ENCODE measurements around the gene EEF2. TPM values are rescaled to one million over a fixed set of nuclear protein-coding genes. Genes with fewer than 3 reads are reported as not detected.

The EEF2 gene
- total and polyA plus RNA-seq, 4 donors = 244 to 1,090 (median 818) TPM

DNA sequence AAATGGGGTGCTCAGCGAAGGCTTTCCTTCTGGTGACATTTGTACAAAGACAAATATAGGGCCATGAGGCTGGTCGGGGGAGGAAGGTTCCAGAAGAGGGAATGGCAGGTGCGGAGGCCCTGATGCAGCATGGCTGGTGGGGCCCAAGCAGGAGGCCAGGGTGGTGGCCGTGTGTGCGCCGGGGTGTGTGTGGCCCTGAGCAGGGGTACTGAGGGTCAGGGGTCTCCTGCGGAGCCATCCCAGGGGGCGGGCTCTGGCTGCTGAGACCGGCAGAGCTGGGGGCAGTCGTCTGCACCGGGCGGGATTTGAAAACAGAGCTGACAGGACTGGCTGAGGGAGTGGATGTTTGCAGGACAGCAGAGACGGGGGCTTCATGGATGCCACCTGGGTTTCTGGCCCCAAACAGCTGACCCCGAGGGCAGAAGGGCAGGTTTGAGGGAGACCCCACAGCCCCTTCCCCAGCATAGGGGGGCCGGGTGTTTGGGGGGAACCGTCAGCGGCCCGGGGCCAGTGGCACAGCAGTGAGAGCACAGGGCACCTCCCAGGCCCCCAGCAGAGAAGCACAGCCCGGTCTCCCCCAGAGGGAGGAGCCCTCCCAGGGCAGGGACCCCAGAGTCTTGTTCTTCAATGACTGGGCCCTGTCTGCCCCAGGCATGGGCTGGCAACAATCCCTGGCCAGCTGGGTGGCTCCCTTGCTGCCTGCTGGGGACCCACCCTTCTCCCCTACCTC is 33.7 kb upstream of the EEF2 start:
- WGBS = 95% methylated on average over 19 of the region's 19 CpGs
- Histone ChIP-seq H3K36me3 (ENCODE audit: control insufficient read depth in 4 of 4, insufficient read depth in 3 of 4, low read depth in 1 of 4, low read length in 3 of 4) (peaks cover 1 to 13% (median 8%) of the 10 kb centered on the region in 4 donors), H3K9me3 (ENCODE audit: control insufficient read depth in 4 of 4, low read length in 3 of 4) (no peaks in the 10 kb centered on the region), H3K9ac (ENCODE audit: low read depth in 1 of 2, low read length in 2 of 2) (no peak overlapping the region), H3K27me3 (ENCODE audit: control insufficient read depth in 4 of 4, insufficient read depth in 4 of 4, low read length in 3 of 4) (no peaks in the 10 kb centered on the region), H3K4me3 (ENCODE audit: low read depth in 1 of 3, low read length in 3 of 3) (no peak overlapping the region), H3K4me1 (ENCODE audit: control insufficient read depth in 4 of 4, insufficient read depth in 4 of 4, low read length in 3 of 4) (peaks cover 0 to 28% (median 14%) of the 10 kb centered on the region in 4 donors), H3K27ac (ENCODE audit: low read depth in 1 of 2, low read length in 2 of 2) (no peak overlapping the region)
- no peak for TF ChIP-seq FOXA1 (IDR thresholded peaks at IDR 0.05)
- TF ChIP-seq, protein P1, sequence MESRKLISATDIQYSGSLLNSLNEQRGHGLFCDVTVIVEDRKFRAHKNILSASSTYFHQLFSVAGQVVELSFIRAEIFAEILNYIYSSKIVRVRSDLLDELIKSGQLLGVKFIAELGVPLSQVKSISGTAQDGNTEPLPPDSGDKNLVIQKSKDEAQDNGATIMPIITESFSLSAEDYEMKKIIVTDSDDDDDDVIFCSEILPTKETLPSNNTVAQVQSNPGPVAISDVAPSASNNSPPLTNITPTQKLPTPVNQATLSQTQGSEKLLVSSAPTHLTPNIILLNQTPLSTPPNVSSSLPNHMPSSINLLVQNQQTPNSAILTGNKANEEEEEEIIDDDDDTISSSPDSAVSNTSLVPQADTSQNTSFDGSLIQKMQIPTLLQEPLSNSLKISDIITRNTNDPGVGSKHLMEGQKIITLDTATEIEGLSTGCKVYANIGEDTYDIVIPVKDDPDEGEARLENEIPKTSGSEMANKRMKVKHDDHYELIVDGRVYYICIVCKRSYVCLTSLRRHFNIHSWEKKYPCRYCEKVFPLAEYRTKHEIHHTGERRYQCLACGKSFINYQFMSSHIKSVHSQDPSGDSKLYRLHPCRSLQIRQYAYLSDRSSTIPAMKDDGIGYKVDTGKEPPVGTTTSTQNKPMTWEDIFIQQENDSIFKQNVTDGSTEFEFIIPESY (IDR thresholded peaks at IDR 0.05) = no peak
- no peak for TF ChIP-seq NR2F2 (IDR thresholded peaks at IDR 0.05)
- no peak for TF ChIP-seq FOXA2 (IDR thresholded peaks at IDR 0.05)
- TF ChIP-seq, protein P2, sequence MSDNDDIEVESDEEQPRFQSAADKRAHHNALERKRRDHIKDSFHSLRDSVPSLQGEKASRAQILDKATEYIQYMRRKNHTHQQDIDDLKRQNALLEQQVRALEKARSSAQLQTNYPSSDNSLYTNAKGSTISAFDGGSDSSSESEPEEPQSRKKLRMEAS (IDR thresholded peaks at IDR 0.05) = no peak
- TF ChIP-seq SP1 (IDR thresholded peaks at IDR 0.05) = no peak
- TF ChIP-seq, protein P3, sequence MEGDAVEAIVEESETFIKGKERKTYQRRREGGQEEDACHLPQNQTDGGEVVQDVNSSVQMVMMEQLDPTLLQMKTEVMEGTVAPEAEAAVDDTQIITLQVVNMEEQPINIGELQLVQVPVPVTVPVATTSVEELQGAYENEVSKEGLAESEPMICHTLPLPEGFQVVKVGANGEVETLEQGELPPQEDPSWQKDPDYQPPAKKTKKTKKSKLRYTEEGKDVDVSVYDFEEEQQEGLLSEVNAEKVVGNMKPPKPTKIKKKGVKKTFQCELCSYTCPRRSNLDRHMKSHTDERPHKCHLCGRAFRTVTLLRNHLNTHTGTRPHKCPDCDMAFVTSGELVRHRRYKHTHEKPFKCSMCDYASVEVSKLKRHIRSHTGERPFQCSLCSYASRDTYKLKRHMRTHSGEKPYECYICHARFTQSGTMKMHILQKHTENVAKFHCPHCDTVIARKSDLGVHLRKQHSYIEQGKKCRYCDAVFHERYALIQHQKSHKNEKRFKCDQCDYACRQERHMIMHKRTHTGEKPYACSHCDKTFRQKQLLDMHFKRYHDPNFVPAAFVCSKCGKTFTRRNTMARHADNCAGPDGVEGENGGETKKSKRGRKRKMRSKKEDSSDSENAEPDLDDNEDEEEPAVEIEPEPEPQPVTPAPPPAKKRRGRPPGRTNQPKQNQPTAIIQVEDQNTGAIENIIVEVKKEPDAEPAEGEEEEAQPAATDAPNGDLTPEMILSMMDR (IDR thresholded peaks at IDR 0.05; ENCODE audit: low read depth, low read length, missing input control) = no peak
- TF ChIP-seq RAD21 (IDR thresholded peaks at IDR 0.05) = no peak
- TF ChIP-seq RXRA (IDR thresholded peaks at IDR 0.05) = no peak
- no peak for TF ChIP-seq GABPA (IDR thresholded peaks at IDR 0.05 in 1 of 2, conservative IDR thresholded peaks at IDR 0.05 in 1 of 2)
- no peak for DNase-seq (ENCODE audit: low spot score)

DNA sequence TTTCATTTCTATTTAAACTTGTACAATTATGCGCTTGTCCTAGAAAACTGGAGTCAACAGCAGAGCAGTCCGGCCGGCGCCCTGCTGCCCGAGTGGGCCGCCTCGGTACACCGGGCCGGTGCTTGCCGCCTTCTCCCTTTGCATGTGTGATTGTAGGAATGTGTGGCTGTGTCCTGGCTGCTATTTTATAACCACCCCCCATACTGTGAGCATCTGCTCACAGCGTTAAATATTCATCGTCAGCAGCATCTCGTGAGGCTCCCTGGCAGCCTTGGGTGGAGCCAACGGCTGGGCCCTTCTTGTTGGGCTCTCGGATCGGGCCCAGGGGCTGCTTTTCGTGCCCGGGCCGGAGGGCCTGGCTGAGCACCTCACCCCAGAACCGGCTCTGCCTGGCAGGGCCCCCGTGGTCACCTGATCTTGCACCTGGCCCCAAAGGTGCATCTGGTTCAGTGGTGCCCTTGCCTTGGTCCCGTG is 32.9 kb upstream of the EEF2 start:
- Histone ChIP-seq H3K9me3 (ENCODE audit: control insufficient read depth in 4 of 4, low read length in 3 of 4) (no peaks in the 10 kb centered on the region), H3K27me3 (ENCODE audit: control insufficient read depth in 4 of 4, insufficient read depth in 4 of 4, low read length in 3 of 4) (no peaks in the 10 kb centered on the region), H3K27ac (ENCODE audit: low read depth in 1 of 2, low read length in 2 of 2) (no peak overlapping the region), H3K9ac (ENCODE audit: low read depth in 1 of 2, low read length in 2 of 2) (no peak overlapping the region), H3K36me3 (ENCODE audit: control insufficient read depth in 4 of 4, insufficient read depth in 3 of 4, low read depth in 1 of 4, low read length in 3 of 4) (peaks cover 5 to 17% (median 11%) of the 10 kb centered on the region in 4 donors), H3K4me1 (ENCODE audit: control insufficient read depth in 4 of 4, insufficient read depth in 4 of 4, low read length in 3 of 4) (peaks cover 2 to 35% (median 17%) of the 10 kb centered on the region in 4 donors), H3K4me3 (ENCODE audit: low read depth in 1 of 3, low read length in 3 of 3) (no peak overlapping the region)
- 94% methylated on average over 22 of the region's 22 CpGs for WGBS
- DNase-seq (ENCODE audit: low spot score) = no peak
- TF ChIP-seq, protein P4, sequence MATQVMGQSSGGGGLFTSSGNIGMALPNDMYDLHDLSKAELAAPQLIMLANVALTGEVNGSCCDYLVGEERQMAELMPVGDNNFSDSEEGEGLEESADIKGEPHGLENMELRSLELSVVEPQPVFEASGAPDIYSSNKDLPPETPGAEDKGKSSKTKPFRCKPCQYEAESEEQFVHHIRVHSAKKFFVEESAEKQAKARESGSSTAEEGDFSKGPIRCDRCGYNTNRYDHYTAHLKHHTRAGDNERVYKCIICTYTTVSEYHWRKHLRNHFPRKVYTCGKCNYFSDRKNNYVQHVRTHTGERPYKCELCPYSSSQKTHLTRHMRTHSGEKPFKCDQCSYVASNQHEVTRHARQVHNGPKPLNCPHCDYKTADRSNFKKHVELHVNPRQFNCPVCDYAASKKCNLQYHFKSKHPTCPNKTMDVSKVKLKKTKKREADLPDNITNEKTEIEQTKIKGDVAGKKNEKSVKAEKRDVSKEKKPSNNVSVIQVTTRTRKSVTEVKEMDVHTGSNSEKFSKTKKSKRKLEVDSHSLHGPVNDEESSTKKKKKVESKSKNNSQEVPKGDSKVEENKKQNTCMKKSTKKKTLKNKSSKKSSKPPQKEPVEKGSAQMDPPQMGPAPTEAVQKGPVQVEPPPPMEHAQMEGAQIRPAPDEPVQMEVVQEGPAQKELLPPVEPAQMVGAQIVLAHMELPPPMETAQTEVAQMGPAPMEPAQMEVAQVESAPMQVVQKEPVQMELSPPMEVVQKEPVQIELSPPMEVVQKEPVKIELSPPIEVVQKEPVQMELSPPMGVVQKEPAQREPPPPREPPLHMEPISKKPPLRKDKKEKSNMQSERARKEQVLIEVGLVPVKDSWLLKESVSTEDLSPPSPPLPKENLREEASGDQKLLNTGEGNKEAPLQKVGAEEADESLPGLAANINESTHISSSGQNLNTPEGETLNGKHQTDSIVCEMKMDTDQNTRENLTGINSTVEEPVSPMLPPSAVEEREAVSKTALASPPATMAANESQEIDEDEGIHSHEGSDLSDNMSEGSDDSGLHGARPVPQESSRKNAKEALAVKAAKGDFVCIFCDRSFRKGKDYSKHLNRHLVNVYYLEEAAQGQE (IDR thresholded peaks at IDR 0.05) = no peak
- TF ChIP-seq, protein P3 (IDR thresholded peaks at IDR 0.05; ENCODE audit: low read depth, low read length, missing input control) = no peak
- no peak for TF ChIP-seq FOXA1 (IDR thresholded peaks at IDR 0.05)
